Brain microvascular endothelial cell (primary cell): ENCODE measurements around the gene SRGAP2B.
A peak's percentile ranks its signal among the peaks of the same experiment; 100 is the strongest.
"Not testable (repeated sequence)": the region's sequence is repeated elsewhere in the genome, so short reads cannot be mapped to it uniquely, and the experiment has no call there.

ENCODE experiments used
- DNase-seq: peaks from one replicate; pipeline ENCODE4 v3.0.0-alpha.2; 2020
- H3K27ac ChIP-seq: fragments of 250-450 bp; sonication (Bioruptor Pico); 2 replicates; pipeline ENCODE4 v1.5.1; 2020; ENCODE audit warnings: mild to moderate bottlenecking, moderate library complexity
- H3K27me3 ChIP-seq: fragments of 250-450 bp; sonication (Bioruptor Pico); replicated peaks from 2 replicates; pipeline ENCODE4 v1.5.1; 2020; ENCODE audit warnings: mild to moderate bottlenecking
- H3K36me3 ChIP-seq: fragments of 250-450 bp; sonication (Bioruptor Pico); replicated peaks from 2 replicates; pipeline ENCODE4 v1.5.1; 2020; ENCODE audit warnings: mild to moderate bottlenecking
- H3K4me3 ChIP-seq: 2 replicates; pipeline ENCODE4 v1.5.1; 2011; ENCODE audit warnings: low read depth, mild to moderate bottlenecking, control low read depth, low read length, moderate library complexity
- in situ Hi-C: cut with HindIII; loops from 2 replicates; pipeline ENCODE4 v1.10.0; 2017; ENCODE audit warnings: low sequenced_read_pairs, low pct_ligation_motif_present

The SRGAP2B gene

DNA sequence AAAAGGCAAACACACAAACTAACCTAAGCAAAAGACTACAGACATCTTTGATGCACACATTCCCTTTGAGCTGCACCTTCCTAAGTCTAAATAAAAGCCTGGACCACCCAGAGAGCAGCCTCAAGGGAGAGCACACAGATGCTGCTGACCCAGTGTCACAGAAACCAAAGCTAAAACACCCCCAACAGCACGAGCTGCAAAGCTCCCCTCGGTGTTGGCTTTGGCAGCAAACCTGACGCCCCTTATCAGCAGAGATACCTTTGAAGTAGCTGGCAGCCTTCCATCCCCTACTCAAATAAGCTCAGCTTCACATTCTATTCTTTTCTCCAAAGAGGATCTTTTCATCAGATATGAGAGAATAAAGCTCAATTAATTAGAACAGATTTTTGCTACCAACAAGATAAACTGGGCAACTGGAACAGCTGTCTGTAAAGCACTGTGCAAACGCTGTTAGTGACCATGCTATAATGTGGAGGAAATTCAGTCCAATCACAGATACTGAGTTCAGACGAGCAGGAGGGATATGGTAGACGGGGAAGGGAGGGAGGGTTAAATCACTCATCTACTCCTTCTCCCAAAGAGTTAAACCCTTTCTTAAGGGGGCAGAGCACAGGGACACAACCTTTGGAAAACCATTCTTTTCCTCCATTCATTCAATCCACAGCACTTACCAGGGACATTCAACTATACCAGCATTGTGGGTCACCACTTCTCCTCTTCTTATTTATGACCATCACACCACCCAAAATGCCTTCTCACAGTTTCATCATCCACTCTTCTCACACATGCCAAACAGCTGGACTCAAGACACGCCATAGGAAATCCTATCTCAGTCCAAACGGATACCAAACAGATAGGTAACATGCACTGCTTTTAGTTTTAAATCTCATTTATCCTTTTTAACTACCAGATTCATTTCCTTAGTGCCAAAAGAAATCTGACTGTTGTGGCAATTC, 148.3 kb downstream of the SRGAP2B start:
- DNase-seq, H3K27ac ChIP-seq, H3K4me3 ChIP-seq, H3K36me3 ChIP-seq, in situ Hi-C loops, H3K27me3 ChIP-seq: not testable (repeated sequence)

DNA sequence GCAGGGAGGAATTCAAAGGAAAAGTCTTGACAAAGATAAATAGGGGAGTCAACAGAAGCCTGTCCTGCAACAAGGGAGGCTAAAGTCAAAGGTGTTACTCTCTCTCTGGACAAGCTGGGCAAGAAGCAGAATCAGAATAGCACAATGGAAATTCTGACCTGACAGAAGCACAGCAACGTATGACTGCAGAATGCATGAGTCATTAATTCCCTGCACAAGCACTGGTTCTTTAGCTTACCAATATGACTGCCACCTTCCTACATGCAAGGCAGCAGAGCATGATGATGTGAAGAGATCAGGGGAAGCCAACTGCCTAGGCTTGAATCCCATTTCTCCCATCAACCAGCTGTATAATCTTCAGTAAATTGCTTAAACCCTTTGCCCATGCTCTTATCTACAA, 153.4 kb downstream of the SRGAP2B start:
- DNase-seq, H3K36me3 ChIP-seq, H3K4me3 ChIP-seq, H3K27ac ChIP-seq, H3K27me3 ChIP-seq, in situ Hi-C loops: not testable (repeated sequence)

DNA sequence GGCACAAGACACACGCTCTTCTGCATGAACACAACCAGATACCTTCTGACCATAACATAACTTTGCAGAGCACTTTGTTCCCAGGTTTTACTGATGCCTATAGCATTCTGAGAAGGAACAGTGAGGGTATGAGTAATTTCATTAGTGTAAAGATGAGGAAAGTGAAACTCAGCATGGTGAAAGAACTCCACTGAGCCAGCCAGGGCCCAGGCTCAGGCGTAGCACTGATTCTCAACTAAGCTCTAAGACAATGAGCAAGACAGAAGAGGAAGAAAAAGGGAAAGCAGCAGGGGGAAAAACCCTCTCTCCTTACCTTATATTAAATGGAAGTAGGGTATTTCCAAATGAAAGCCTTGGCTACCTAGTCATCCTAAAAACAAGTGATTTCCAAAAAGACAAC, 155.1 kb downstream of the SRGAP2B start:
- H3K27ac ChIP-seq, H3K36me3 ChIP-seq, H3K4me3 ChIP-seq, in situ Hi-C loops, H3K27me3 ChIP-seq, DNase-seq: not testable (repeated sequence)

DNA sequence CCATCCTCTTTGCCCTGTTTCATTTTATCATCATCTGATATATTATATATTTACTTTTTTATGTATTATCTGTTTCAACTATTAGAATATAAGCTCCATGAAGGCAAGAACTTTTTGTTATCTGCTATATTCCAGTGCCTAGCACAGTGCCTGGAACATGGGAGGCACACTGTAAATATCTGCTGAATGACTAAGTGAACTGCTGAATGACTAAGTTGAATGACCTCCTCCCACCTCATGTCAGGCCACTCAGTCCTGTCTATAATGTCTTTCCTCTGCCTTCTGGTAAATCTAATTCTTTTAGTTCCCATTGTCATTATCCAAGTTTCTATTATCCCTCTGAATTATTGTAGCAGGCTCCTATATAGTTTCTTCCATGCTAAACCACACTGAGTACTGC, 156.5 kb downstream of the SRGAP2B start:
- DNase-seq, H3K27me3 ChIP-seq, H3K27ac ChIP-seq, in situ Hi-C loops, H3K36me3 ChIP-seq, H3K4me3 ChIP-seq: not testable (repeated sequence)

DNA sequence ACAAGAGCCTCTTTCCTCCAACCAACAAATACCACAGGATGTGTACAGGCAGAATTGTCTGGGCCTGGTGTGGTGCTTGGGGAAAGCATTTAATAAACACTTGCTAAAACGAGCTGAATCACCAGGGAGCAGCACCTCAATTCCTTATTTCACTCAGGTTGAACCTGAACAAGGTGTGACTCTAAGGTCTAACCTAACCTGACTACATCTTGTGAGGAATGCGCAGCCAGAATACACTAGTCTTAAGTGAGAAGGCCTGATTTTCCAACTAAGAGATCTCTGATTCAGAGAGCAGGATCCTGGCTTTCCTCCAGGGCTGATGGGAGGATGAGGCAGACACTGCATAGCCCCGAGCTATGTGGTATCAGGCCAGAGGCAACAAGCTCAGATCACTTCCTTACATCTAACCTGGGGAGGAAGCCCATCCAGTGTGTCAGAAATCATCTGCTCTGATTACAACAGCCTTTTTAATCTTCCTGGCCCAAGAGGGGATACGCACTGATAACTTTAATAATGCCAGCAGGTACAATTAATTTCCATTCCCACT, 158.9 kb downstream of the SRGAP2B start:
- in situ Hi-C loops, DNase-seq, H3K4me3 ChIP-seq, H3K27ac ChIP-seq, H3K36me3 ChIP-seq, H3K27me3 ChIP-seq: not testable (repeated sequence)

DNA sequence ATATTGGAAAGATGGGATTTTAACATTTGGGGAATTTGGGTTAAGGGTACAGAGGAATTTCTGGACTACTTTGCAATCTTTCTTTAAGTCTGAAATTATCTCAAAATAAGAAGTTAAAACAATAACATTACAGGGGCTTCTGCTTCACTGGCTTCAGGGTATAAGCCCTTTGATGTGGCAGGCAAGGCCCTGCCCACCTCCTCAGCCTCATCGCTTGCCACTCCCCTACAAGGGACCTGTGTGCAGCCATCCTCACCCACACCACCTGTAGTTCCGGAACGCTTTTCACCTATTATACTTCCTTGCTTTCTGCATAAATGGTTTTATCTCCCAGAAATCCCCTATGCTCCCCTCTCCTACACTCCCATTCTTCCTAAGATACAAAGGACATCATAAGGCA, 159.8 kb downstream of the SRGAP2B start:
- H3K36me3 ChIP-seq, DNase-seq, H3K27me3 ChIP-seq, H3K27ac ChIP-seq, H3K4me3 ChIP-seq, in situ Hi-C loops: not testable (repeated sequence)

DNA sequence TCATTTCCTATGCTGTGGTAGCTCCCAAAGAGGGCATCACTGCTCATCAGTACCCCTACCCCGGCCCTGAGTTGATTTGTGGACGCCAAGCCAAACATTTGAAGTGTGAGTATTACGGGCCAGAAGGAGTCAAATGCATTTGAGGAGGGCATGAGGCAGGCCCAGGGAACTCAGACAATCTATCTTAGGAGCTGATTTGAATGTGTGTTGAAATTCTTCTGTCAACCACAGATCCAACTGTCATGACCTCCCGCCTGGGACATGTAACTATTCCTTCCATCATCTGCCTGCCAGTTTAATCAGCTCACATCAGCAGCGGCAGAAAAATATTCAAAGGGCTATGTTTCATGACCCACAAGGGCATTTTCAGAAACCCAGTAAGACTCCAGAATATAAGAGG, 162.1 kb downstream of the SRGAP2B start:
- H3K4me3 ChIP-seq, DNase-seq, H3K27ac ChIP-seq, in situ Hi-C loops, H3K36me3 ChIP-seq, H3K27me3 ChIP-seq: not testable (repeated sequence)

DNA sequence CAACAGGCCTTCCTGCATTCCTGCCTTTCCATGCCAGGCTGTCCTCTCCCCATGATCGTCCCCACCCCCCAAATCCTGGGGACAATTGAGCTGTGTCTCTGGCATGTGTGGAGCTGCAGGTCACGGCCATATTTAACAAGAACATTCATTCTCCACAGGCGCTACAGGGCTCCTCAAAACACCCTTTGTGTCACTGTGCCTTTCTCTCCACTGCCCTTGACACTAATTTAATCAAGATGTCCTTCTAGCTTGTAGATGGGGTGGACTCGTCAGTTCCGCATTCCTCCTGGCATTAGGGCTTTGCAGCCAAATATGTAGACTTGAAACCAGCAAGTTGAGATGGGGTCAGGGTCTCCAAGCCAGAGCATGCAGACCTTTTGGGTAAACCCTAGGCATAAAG, 163.0 kb downstream of the SRGAP2B start:
- H3K27ac ChIP-seq, in situ Hi-C loops, H3K4me3 ChIP-seq, H3K36me3 ChIP-seq, H3K27me3 ChIP-seq: not testable (repeated sequence)
- DNase-seq, result peak; percentile 11

DNA sequence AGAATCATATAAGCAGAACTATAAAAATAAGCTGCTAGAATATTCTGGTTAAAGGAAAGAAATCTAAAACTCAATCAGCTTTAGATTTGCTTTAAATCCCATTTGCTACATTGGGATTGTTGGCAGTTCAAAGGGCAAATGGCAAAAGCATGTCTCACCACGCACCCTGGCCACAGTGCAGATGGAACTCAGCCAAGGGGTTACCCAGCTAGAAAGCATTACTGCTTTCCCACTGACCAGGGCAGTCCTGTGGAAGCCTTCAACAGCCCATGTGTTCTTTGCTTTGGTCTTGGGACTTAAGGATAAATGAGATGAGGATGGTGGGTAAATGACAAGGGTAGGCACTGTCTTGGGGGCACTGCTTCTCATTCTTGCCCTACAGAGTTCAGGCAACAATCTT, 163.6 kb downstream of the SRGAP2B start:
- H3K36me3 ChIP-seq, H3K27ac ChIP-seq, H3K4me3 ChIP-seq, H3K27me3 ChIP-seq, DNase-seq, in situ Hi-C loops: not testable (repeated sequence)

DNA sequence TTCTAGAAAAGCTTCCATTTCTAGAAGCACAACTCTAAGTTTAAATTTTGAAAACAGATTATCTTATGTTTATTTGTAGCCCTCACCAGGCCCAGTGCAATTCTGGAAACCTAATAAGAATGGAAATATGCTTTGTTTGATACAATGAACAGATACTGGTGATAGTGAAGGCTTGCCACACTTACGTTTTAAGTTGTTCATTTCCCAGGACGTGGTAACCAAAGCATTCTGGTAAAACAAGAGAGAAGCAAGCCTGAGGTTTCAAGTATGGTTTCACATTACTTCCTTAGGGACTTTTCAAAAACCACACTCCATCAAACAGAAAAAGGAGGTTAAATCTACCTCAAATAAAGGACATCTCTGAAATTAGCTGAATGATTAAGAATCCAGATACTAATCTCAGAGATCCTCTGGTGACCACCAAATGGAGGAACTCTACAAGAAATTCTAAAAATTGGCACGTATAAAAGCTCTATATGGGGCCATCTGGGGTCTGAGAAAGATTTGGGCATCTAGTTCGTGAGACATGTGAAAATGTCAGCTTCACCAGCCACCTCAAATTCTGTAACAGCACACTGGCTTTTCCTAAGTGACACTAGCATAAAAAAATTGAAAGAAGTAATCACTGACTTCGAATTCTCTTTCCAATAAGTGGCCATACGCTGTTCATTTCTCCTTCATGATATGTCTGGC, 164.9 kb downstream of the SRGAP2B start:
- H3K36me3 ChIP-seq, H3K27ac ChIP-seq, H3K27me3 ChIP-seq, in situ Hi-C loops, DNase-seq, H3K4me3 ChIP-seq: not testable (repeated sequence)

DNA sequence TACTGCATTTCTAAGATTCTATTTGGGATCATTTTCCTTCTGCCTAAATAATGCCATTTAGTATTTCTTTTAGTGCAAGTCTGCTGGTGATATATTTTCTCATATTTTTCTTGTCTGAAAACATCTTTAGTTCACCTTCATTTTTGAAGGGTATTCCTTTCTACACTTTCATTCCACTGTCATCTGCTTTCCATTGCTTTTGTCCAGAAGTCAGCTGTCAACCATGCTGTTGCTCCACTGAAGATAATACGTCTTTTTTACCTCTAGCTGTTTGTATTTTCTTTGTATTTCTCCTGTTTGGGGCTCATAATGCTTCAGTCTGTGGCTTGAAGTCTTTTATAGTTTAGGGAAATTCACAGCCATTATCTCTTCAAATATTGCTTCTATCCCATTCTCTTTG, 167.8 kb downstream of the SRGAP2B start:
- H3K4me3 ChIP-seq, in situ Hi-C loops, DNase-seq, H3K27me3 ChIP-seq, H3K27ac ChIP-seq, H3K36me3 ChIP-seq: not testable (repeated sequence)

DNA sequence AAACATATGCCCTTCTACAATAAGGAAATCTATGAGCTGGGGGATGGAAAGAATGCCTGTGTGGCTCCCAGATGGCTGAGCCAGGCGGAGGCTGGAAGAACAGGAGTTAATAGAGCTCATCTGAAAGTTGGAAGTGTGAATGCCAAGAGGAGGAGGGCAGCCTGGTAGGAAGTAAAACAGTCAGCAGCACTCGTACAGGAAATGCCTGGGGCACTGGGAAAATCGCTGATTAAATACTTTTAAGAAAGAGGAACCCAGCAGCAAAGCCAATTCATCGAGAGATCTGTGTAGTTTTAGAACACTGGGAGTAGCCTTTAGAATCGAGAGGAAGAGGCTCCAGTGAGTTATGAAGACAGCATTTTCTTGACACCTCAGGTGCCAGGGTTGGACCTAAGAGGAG, 171.5 kb downstream of the SRGAP2B start:
- in situ Hi-C loops, H3K27ac ChIP-seq, H3K4me3 ChIP-seq, DNase-seq, H3K36me3 ChIP-seq, H3K27me3 ChIP-seq: not testable (repeated sequence)

DNA sequence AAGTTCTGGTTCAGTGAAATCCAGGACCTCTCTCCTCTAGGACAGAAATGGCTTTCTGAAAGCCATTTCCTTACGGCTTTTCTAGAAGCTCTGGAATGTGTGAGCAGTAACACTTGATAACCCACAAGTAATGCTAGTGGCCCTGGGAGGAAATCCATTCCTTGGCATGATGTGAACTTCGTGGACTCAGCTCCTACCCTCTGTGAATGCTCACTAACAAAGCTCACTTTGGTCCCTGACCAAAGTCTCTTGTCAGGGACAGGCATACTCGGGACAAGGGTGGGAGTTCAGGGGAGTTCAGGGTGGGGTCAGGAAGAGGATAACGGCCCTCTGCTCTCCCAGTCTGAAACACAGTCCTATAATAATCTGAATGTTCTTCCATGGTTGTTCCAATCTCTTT, 172.3 kb downstream of the SRGAP2B start:
- H3K27me3 ChIP-seq, H3K27ac ChIP-seq, DNase-seq, in situ Hi-C loops, H3K36me3 ChIP-seq, H3K4me3 ChIP-seq: not testable (repeated sequence)

DNA sequence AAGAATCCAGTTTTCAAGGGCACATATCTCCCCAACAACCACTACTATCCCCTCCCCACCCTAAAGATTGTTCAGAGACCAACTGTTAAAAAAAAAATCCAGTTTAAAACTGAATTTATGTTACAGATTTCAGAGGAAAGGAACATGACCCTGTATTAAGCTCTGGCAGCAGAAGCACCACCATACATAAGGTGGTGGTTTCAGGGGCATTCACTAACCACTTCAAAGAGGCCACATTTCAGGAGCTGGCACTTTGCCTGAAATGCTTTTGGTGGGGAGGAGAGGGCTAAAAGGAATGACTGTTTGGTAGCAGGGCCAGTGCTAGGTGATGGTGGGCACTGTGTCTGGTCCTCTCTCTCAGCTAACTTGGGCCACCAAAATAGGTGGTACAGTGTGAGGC, 176.0 kb downstream of the SRGAP2B start:
- H3K27me3 ChIP-seq, H3K4me3 ChIP-seq, in situ Hi-C loops, H3K36me3 ChIP-seq, DNase-seq, H3K27ac ChIP-seq: not testable (repeated sequence)
